H1 (cell line): ENCODE measurements around the gene PSPC1. TPM values are rescaled to one million over a fixed set of nuclear protein-coding genes. Genes with fewer than 3 reads are reported as not detected.

Source experiments
- CTCF ChIA-PET: fragments of 300-600 bp; sonication (Branson Sonifier 250); formaldehyde crosslinking; loops from one replicate; lab custom pipeline; 2021; ENCODE audit not compliant: partially characterized antibody; lab: Charles Lee
- POLR2A ChIA-PET: fragments of 300-600 bp; sonication (Branson Sonifier 250); formaldehyde crosslinking; loops from one replicate; lab custom pipeline; 2021; ENCODE audit warnings: inconsistent platforms; ENCODE audit not compliant: partially characterized antibody; lab: Charles Lee
- DNase-seq, 2 experiments: peaks; one replicate each; pipeline versions ENCODE4 v3.0.0 to v3.0.0-alpha.2; 2010 to 2022; ENCODE audit warnings: low spot score in 2 of 2, low read depth in 1 of 2, mixed read lengths in 1 of 2
- FAIRE-seq: peaks from 2 replicates; lab custom pipeline; 2011; peaks lifted over from hg19 to GRCh38; lab: Jason Lieb, UNC
- H2AFZ ChIP-seq: 2 replicates; pipeline ENCODE4 v1.8.1; 2012; ENCODE audit warnings: low read length, inconsistent platforms
- H2AK5ac ChIP-seq: 2 replicates; pipeline ENCODE4 v1.6.1; 2013; ENCODE audit warnings: low read depth, low read length
- H2BK120ac ChIP-seq: replicated peaks from 2 replicates; pipeline ENCODE3; 2013; ENCODE audit warnings: low read depth, low read length, inconsistent platforms
- H2BK12ac ChIP-seq: 2 replicates; pipeline ENCODE4 v1.6.1; 2013; ENCODE audit warnings: low read depth, low read length
- H2BK15ac ChIP-seq: 2 replicates; pipeline ENCODE4 v1.6.1; 2013; ENCODE audit warnings: low read length
- H2BK20ac ChIP-seq: 2 replicates; pipeline ENCODE4 v1.6.1; 2013; ENCODE audit warnings: low read length
- H2BK5ac ChIP-seq: 2 replicates; pipeline ENCODE4 v1.6.1; 2013; ENCODE audit warnings: low read depth, low read length
- H3K14ac ChIP-seq: 2 replicates; pipeline ENCODE4 v1.6.1; 2013; ENCODE audit warnings: inconsistent platforms; ENCODE audit not compliant: insufficient read length
- H3K18ac ChIP-seq: 2 replicates; pipeline ENCODE4 v1.6.1; 2013; ENCODE audit warnings: low read length; ENCODE audit errors: extremely low read depth
- H3K23ac ChIP-seq: 2 replicates; pipeline ENCODE4 v1.6.1; 2013; ENCODE audit warnings: inconsistent platforms; ENCODE audit not compliant: insufficient read length
- H3K23me2 ChIP-seq: 2 replicates; pipeline ENCODE4 v1.6.1; 2013; ENCODE audit warnings: low read depth, low read length
- H3K27ac ChIP-seq: 2 replicates; pipeline ENCODE4 v1.6.1; 2011; ENCODE audit warnings: low read depth, low read length, inconsistent platforms
- H3K27me3 ChIP-seq, 4 experiments: replicated peaks in 1 of 4; 1 replicate in 1 of 4; 2 replicates in 3 of 4; pipeline versions ENCODE4 v1.6.1 to v1.8.1; 2011 to 2013; ENCODE audit warnings: low read length in 3 of 4, mild to moderate bottlenecking in 3 of 4, inconsistent platforms in 2 of 4, mixed read lengths in 2 of 4, moderate library complexity in 1 of 4; ENCODE audit not compliant: control insufficient read depth in 3 of 4, insufficient read depth in 3 of 4; ENCODE audit errors: extremely low read depth in 1 of 4
- H3K36me3 ChIP-seq, 4 experiments: 2 replicates each; pipeline versions ENCODE4 v1.6.1 to v1.8.1; 2011 to 2013; ENCODE audit warnings: mild to moderate bottlenecking in 4 of 4, low read length in 3 of 4, moderate library complexity in 2 of 4, control low read depth in 1 of 4, inconsistent platforms in 1 of 4; ENCODE audit not compliant: insufficient read depth in 4 of 4, control insufficient read depth in 2 of 4
- H3K4ac ChIP-seq: replicated peaks from 2 replicates; pipeline ENCODE3; 2013; ENCODE audit warnings: low read length, low read depth, mixed read lengths, inconsistent platforms; ENCODE audit not compliant: insufficient read length
- H3K4me1 ChIP-seq, 4 experiments: replicated peaks in 1 of 4; 1 replicate in 1 of 4; 2 replicates in 3 of 4; pipeline versions ENCODE4 v1.6.1 to v1.8.1; 2011 to 2013; ENCODE audit warnings: low read length in 3 of 4, inconsistent platforms in 2 of 4, mixed read lengths in 1 of 4; ENCODE audit not compliant: insufficient read depth in 4 of 4, control insufficient read depth in 3 of 4
- H3K4me2 ChIP-seq, 2 experiments: 2 replicates each; pipeline versions ENCODE4 v1.6.1 to v1.8.1; 2011 to 2013; ENCODE audit warnings: low read depth in 2 of 2, low read length in 2 of 2, control low read depth in 1 of 2, inconsistent platforms in 1 of 2, mild to moderate bottlenecking in 1 of 2; ENCODE audit not compliant: insufficient read depth in 1 of 2
- H3K4me3 ChIP-seq, 4 experiments: fragments of 200-600, 300-600 bp in 1 of 4; sonication (generic), shearing (Covaris generic), sonication (Bioruptor Twin) in 1 of 4; 2 replicates each; pipeline versions ENCODE4 v1.5.1 to v1.8.1; 2011 to 2016; ENCODE audit warnings: low read length in 4 of 4, low read depth in 3 of 4, control low read depth in 2 of 4, inconsistent platforms in 2 of 4, mild to moderate bottlenecking in 2 of 4, mixed read lengths in 1 of 4, moderate library complexity in 1 of 4; ENCODE audit not compliant: insufficient read depth in 2 of 4; ENCODE audit errors: extremely low read depth in 1 of 4
- H3K56ac ChIP-seq: replicated peaks from 2 replicates; pipeline ENCODE3; 2013; ENCODE audit warnings: low read depth, mild to moderate bottlenecking, mixed read lengths, low read length, inconsistent platforms; ENCODE audit not compliant: insufficient read length
- H3K79me1 ChIP-seq: 2 replicates; pipeline ENCODE4 v1.6.1; 2013; ENCODE audit warnings: low read depth, low read length, control low read depth
- H3K79me2 ChIP-seq, 2 experiments: 2 replicates each; pipeline versions ENCODE4 v1.6.1 to v1.8.1; 2012 to 2013; ENCODE audit warnings: low read length in 2 of 2, mild to moderate bottlenecking in 2 of 2, inconsistent platforms in 1 of 2; ENCODE audit not compliant: insufficient read depth in 2 of 2, control insufficient read depth in 1 of 2
- H3K9ac ChIP-seq, 4 experiments: replicated peaks in 1 of 4; 1 replicate in 1 of 4; 2 replicates in 3 of 4; pipeline versions ENCODE4 v1.6.1 to v1.8.1; 2011 to 2013; ENCODE audit warnings: low read depth in 3 of 4, low read length in 3 of 4, control low read depth in 2 of 4, mild to moderate bottlenecking in 2 of 4, moderate library complexity in 2 of 4, inconsistent platforms in 1 of 4; ENCODE audit errors: extremely low read depth in 1 of 4
- H3K9me3 ChIP-seq, 2 experiments: 2 replicates each; pipeline versions ENCODE4 v1.6.1 to v1.8.1; 2012 to 2013; ENCODE audit warnings: mild to moderate bottlenecking in 2 of 2, moderate library complexity in 2 of 2, control low read depth in 1 of 2, inconsistent platforms in 1 of 2, low read depth in 1 of 2, low read length in 1 of 2, mixed read lengths in 1 of 2; ENCODE audit not compliant: insufficient read depth in 2 of 2
- H4K20me1 ChIP-seq, 2 experiments: replicated peaks in 1 of 2; 2 replicates each; pipeline versions ENCODE3 to v1.8.1; 2011 to 2013; ENCODE audit warnings: inconsistent platforms in 2 of 2, low read length in 2 of 2, mild to moderate bottlenecking in 1 of 2; ENCODE audit not compliant: insufficient read depth in 2 of 2, control insufficient read depth in 1 of 2
- H4K5ac ChIP-seq: 2 replicates; pipeline ENCODE4 v1.6.1; 2013; ENCODE audit warnings: low read length, low read depth, mixed read lengths, inconsistent platforms; ENCODE audit not compliant: insufficient read length
- H4K8ac ChIP-seq: 2 replicates; pipeline ENCODE4 v1.8.0; 2013; ENCODE audit warnings: mild to moderate bottlenecking, moderate library complexity, low read length, inconsistent platforms; ENCODE audit not compliant: insufficient read depth; ENCODE audit errors: extremely low read depth
- H4K91ac ChIP-seq: replicated peaks from 2 replicates; pipeline ENCODE3; 2013; ENCODE audit warnings: low read length, mixed read lengths, inconsistent platforms; ENCODE audit not compliant: insufficient read length
- E2F6 ChIP-seq: IDR thresholded peaks from 2 replicates; pipeline ENCODE4 v1.6.1; 2012; ENCODE audit warnings: inconsistent platforms
- EGR1 ChIP-seq: IDR thresholded peaks from 2 replicates; pipeline ENCODE4 v1.6.1; 2011; ENCODE audit warnings: low read depth, low read length, borderline replicate concordance
- GABPA ChIP-seq: IDR thresholded peaks from 2 replicates; pipeline ENCODE4 v1.6.1; 2011; ENCODE audit warnings: mild to moderate bottlenecking, low read length, moderate library complexity, borderline replicate concordance; ENCODE audit not compliant: insufficient read depth
- SIN3A ChIP-seq, 2 experiments: IDR thresholded peaks in 1 of 2; conservative IDR thresholded peaks in 1 of 2; 2 replicates each; pipeline ENCODE4 v1.6.1; 2011 to 2012; ENCODE audit warnings: low read length in 2 of 2, improper control_type of control experiment in 1 of 2, low read depth in 1 of 2, mild to moderate bottlenecking in 1 of 2
- SP2 ChIP-seq: IDR thresholded peaks from 2 replicates; pipeline ENCODE4 v1.6.1; 2012; ENCODE audit warnings: mild to moderate bottlenecking, low read length, inconsistent platforms
- SRF ChIP-seq: IDR thresholded peaks from 2 replicates; pipeline ENCODE4 v1.6.1; 2011; ENCODE audit warnings: mild to moderate bottlenecking, low read depth, low read length, moderate library complexity
- SUZ12 ChIP-seq: fragments of 200-600 bp; sonication (generic); IDR thresholded peaks from 2 replicates; pipeline ENCODE4 v1.6.1; 2012; ENCODE audit warnings: mild to moderate bottlenecking, inconsistent platforms, low read length, moderate library complexity, mixed read lengths
- TAF7 ChIP-seq: optimal IDR thresholded peaks from 2 replicates; pipeline ENCODE3; 2011; ENCODE audit warnings: low read depth, mild to moderate bottlenecking, inconsistent platforms, low read length, moderate library complexity, borderline replicate concordance
- WGBS, 2 experiments: shearing (Covaris generic) in 1 of 2; methylation state at CpG; one replicate each; pipeline versions ENCODE4 v1.1.6 to v1.1.7; 2013 to 2015; ENCODE audit warnings: low lambda C conversion rate in 2 of 2, mixed read lengths in 2 of 2, inconsistent platforms in 1 of 2, low coverage in 1 of 2, missing lambda C conversion rate in 1 of 2; ENCODE audit not compliant: insufficient replicate concordance in 2 of 2, insufficient coverage in 1 of 2, insufficient read length in 1 of 2; ENCODE audit errors: extremely low coverage in 1 of 2, missing lambda C conversion rate in 1 of 2; 5-methylcytosine and 5-hydroxymethylcytosine counted together
- polyA plus RNA-seq, 7 experiments: library from polyadenylated mRNA; depleted of rRNA in 3 of 7; stranded (reverse) in 5 of 7; unstranded in 2 of 7; fragments of >200 nt in 5 of 7; fragments of 200-250 nt in 2 of 7; gene quantifications; 1 replicate in 5 of 7; 2 replicates in 1 of 7; 4 replicates in 1 of 7; pipeline versions ENCODE4 v1.2.1 to v1.2.3, GENCODE V29; 2011 to 2013; ENCODE audit warnings: missing spikeins in 2 of 7, mixed read lengths in 2 of 7
- total RNA-seq: library from RNA; stranded (reverse); fragmentation: NEBNext Ultra II Directional; extraction: Animal tissue kit (Norgen Biotek cat#: 25700); gene quantifications from 2 replicates; pipeline ENCODE4 v1.2.1, GENCODE V29; 2021

The PSPC1 gene
- total and polyA plus RNA-seq, 2 of the 8 experiments (the other 6 are each of a cell fraction or from before 2014, with no cell fraction given): 53.4 to 97.4 TPM

- no peaks in the 10 kb centered on the region for H3K9me3 ChIP-seq
- H3K79me2 ChIP-seq: no peaks in the 10 kb centered on the region
- H3K4ac ChIP-seq: no peak overlapping the region
- ChIA-PET POLR2A (interaction anchor here (1.3 kb wide), 1 partner anchor 13 kb away, joined by 3 read pairs; no protein-coding TSS in a partner anchor), CTCF (no interaction called here)
- no peaks in the 10 kb centered on the region for H3K27me3 ChIP-seq
- H4K20me1 ChIP-seq: peaks cover 0 to 2% of the 10 kb centered on the region in 2 experiments
- no peak overlapping the region for H3K4me2 ChIP-seq
- no peaks in the 10 kb centered on the region for H3K4me1 ChIP-seq
- no peak overlapping the region for H2AFZ ChIP-seq
- FAIRE-seq: no peak
- H4K8ac ChIP-seq: no peak overlapping the region
- no peak overlapping the region for H2BK15ac ChIP-seq
- no peak for DNase-seq
- 90% methylated on average over 7 of the region's 7 CpGs; no CpG with 5 or more reads in 1 of the 2 experiments for WGBS, 2 experiments
- H3K14ac ChIP-seq: no peak overlapping the region
- H3K23me2 ChIP-seq: no peaks in the 10 kb centered on the region
- H3K4me3 ChIP-seq: no peak overlapping the region
- no peak overlapping the region for H3K9ac ChIP-seq
- no peak for TF ChIP-seq GABPA
- TF ChIP-seq SIN3A (conservative IDR thresholded peaks at IDR 0.05 in 1 of 2, IDR thresholded peaks at IDR 0.05 in 1 of 2; ENCODE audit: low read depth in 1 of 2, low read length in 2 of 2): no peak
- TF ChIP-seq EGR1: no peak
- no peak for TF ChIP-seq TAF7
- TF ChIP-seq SUZ12: no peak
- no peak for TF ChIP-seq E2F6
- TF ChIP-seq SP2: no peak
- peak; percentile 66; the same call in 1 of the 2 replicates for TF ChIP-seq SRF
- no peak overlapping the region for H3K27ac ChIP-seq
- H4K91ac ChIP-seq: no peak overlapping the region
- no peak overlapping the region for H4K5ac ChIP-seq
- no peak overlapping the region for H2BK5ac ChIP-seq
- H2BK12ac ChIP-seq: no peak overlapping the region
- H3K23ac ChIP-seq: no peak overlapping the region
- no peaks in the 10 kb centered on the region for H3K79me1 ChIP-seq
- H3K18ac ChIP-seq: no peak overlapping the region
- H2BK20ac ChIP-seq: no peak overlapping the region
- no peak overlapping the region for H2BK120ac ChIP-seq
- no peaks in the 10 kb centered on the region for H3K36me3 ChIP-seq
- no peak overlapping the region for H2AK5ac ChIP-seq
- H3K56ac ChIP-seq: no peak overlapping the region
Measured at GRCh38 chr13:19810996-19811881, 28.5 kb upstream of the PSPC1 start.
